HG03571 (cell line): ENCODE measurements around the gene SLC39A11.
"Not testable (repeated sequence)": the region's sequence is repeated elsewhere in the genome, so short reads cannot be mapped to it uniquely, and the experiment has no call there.

Experiments
- ATAC-seq: cut with Tn5 transposase; IDR thresholded peaks from one replicate; pipeline ENCODE4 v1.9.1; 2021; ENCODE audit not compliant: unreplicated experiment

Gene SLC39A11

DNA sequence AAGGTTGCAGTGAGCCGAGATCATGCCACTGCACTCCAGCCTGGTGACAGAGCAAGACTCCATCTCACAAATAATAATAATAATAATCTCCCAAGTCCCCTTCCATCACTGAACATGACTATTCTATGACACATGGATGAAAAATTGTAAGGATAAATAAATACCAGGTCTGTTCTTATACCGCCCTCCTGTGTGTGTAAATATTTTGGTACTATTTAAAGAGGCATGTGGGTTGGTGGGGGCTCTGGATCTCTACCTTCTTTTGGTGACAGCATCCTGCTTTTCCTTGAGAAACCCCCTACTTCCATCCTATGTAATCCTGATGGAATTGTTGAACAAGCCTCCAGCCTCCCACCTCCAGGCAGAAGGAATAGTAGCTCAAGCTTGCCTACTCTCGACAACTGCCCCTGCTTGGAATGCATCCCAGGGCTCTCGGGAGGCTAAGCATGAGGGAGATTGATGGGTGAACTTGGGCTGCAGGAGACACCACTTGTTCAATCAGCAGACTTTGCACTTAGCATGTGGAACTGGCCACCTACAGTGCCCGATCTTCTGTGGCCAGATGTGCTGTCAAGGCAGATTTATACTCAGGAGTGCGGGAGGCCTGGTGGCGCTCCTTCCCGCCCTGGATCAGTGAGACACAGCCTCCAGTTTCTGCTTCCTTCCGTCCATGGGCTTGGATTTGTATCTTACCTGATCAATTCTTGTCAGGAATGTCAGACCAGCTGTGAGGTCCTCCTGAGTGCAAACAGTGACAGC lies 287.4 kb downstream of the SLC39A11 start:
- ATAC-seq = no peak

DNA sequence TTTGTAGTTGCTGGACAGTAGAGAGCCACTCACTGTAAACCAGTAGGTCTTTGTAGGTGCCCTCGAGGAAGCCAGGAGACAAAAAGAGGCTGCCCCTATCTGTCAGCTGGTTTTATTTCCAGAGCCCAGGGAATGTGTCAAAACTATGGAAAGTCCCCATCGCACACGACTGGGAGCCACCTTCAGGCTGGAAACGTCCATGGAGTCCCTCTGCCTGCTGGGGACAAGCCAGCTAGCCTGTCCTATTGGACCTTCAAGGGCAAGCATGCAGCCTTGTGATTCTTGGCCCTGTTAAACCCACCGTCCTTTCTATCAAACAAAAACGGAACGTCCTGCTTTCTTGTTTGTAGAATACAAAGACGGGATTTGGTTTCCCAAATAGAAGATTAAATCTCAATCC lies 289.8 kb downstream of the SLC39A11 start:
- no peak for ATAC-seq

DNA sequence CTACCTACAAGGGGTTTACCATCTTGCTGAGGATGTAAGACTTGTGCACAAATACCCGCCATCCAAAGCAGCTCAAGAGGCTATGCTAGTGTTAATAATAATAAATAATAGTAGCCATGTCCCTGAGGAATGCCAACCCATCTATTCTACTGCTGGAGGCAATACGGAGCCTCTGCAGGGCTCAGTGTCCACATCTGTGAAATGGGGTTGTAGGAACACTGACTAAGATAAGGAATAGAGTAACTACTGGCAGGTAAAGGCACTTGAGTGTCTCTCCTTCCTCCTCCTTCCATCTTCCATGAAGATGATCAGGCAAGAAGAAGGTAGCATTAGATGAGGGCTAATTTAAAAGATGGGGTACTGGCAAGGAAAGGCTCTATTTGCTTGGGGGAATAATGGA lies 295.3 kb downstream of the SLC39A11 start:
- ATAC-seq = no peak

DNA sequence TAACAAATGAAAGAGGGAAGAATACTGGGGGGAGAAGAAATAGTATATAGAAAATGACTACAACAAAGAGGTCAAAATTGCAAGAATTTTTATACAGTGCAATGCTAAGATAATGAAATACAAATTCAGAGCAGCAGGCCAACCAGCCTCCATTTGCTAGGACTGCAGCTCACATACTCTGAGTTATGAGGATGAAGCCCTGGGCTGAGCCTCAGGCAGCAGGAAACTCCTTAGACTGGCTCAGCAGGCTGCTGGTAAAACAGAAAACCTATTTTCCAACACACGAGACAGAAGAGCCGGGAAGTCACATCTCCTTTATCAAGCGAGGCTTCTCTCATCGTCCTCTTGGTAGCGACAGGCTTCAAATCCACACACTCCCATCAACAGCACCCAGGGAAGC lies 296.5 kb downstream of the SLC39A11 start:
- ATAC-seq = no peak

DNA sequence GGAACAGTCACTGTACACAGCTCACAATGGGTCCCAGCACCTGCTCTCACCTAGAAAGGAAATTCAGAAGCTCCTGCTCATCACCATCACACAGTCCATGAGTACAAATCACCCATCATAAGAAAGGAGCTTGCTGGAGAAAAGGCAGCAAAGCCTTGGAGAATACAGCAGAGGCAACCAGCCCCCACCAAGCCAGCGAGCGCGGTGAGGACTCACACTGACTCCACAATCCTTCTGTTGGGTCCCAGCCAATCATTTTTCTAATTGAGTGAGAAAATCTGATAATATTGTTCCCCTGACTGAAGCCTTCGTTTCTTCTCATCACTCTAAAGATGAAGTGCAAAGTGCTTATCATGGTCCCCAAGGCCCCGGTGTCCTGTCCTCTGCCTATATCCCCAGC lies 298.3 kb downstream of the SLC39A11 start:
- no peak for ATAC-seq

DNA sequence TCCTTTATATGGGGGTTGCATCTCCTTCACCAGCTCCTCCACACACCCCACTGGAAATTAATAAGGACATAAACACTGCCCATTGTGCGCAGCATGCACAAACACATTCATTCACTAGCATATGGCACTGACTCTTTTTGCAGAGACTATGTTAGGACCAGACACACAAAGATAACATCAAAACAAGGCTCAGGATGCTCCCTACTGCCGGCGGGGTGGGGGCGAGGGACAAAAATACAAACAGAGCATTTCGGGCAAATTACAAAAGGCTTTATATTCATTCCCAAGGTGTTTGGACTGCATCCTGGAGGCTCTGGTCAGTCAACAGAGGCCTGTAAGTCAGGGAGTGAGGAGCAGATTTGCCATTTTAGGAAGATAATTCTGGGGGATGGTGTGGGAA lies 299.7 kb downstream of the SLC39A11 start:
- no peak for ATAC-seq

DNA sequence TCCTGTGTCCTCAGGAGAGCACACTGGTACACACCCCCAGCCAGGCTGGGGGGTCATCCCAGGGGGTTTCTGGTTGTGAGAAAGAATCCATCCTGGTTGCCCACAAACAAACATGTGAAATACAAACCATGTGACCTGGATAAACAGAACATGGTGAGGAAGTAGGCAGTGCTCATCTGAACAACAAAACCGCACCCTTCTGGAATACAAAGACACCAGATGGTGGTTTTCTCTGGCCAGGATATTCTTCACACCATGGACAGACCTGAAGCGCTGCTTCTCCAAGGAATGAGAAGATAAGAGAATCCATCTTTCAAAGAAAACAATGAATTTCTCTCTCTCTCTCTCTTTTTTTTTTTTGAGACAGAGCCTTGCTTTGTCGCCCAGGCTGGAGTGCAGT lies 302.3 kb downstream of the SLC39A11 start:
- no peak for ATAC-seq

DNA sequence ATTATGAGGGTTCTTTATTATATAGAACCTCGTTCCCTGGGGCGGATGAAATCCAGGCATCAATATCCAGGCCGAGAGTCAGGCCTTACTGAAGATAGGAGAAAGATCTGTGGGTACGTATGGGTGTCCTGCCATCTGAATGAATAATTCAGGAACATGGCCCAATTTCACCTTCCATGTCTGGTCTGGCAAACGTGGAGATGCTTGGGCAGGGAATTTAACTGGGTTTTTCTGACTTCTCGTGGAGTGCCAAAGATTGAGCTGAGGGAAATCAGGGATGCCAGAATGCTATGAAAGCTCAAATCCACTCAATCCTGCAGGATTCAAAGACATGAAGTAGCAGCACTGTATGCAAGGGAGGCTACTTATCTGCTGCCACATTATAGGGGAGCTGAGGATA lies 302.8 kb downstream of the SLC39A11 start:
- no peak for ATAC-seq

DNA sequence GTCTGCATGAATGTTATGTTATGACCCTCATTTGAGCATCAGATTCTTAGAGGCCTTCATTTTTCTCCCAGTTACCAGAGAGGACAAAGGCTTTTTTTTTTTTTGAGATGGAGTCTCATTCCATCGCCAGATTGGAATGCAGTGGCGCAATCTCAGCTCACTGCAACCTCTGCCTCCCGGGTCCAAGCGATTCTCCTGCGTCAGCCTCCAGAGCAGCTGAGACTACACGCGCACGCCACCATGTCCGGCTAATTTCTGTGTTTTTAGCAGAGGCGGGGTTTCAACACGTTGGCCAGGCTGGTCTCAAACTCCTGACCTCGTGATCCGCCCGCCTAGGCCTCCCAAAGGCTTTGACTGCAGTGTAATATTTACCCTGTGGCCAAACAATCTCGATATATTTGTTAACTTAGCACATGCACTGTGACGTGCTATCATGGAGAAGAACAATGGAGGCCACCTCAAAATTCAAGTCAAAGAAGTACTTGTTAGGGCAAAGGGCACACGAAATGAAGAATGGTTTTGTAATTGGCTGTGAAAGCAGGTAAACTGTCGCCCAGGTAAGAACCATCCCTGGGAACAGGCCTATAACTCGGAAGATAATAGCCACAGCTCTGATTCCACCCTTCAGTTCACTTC lies 303.4 kb downstream of the SLC39A11 start:
- no peak for ATAC-seq

DNA sequence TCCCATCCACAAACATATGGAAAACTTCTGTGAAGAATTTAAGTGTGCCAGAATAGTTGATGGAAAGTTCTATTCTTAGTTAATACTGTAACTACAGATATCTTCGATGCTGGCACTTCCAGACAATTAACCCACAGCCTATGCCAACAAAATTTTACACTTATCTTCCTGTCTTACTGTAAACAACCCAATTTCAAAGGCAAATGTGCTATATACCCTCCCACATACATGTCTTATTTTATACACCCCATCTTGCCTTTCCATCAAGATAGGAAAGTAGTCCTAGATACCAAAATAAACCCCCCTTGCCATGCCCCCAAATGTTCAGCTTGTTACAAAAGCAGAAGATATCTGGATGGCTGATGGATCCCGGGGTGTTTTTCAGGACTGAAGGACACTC lies 306.3 kb downstream of the SLC39A11 start:
- no peak for ATAC-seq

DNA sequence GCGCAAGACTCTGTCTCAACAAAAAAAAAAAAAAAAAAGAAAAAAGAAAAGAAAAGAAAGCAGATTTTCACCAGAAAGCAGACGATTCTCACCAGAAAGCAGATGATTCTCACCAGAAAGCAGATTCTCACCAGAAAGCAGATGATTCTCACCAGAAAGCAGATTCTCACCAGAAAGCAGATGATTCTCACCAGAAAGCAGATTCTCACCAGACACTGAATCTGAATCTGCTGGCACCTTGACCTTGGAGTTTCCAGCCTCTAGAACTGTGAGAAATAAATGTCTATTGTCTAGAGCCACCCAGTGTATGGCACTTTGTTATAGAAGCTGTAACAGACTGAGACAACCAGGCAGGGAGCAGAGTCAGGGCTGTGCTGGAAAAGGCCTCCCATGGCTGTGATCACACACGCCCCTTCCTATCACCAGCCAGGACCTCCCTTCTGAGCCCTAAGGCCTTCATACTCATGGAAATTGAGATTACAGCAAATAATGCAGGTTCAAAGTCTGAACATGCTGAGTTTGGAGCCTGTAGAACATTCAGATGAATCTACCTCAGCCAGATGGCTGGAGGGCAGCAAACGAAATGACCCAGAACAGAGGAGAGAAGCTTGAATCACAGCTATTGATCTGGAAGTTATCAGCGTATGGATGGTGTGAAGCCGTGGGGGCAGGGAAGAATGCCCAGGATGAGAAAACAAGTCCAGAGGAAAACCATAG lies 309.3 kb downstream of the SLC39A11 start:
- no peak for ATAC-seq

DNA sequence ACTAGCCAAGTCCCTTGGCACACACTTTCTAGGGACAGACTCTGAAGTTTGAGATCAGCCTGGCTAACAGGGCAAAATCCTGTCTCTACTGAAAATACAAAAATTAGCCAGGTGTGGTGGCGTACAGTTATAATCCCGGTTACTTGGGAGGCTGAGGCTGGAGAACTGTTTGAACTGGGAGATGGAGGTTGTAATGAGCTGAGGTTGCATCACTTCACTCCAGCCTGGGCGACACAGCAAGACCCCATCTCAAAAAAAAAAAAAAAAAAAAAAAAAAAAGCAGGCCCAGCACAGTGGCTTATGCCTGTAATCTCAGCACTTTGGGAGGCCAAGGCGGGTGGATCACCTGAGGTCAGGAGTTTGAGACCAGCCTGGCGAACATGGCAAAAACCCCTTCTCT lies 310.1 kb downstream of the SLC39A11 start:
- ATAC-seq = not testable (repeated sequence)

DNA sequence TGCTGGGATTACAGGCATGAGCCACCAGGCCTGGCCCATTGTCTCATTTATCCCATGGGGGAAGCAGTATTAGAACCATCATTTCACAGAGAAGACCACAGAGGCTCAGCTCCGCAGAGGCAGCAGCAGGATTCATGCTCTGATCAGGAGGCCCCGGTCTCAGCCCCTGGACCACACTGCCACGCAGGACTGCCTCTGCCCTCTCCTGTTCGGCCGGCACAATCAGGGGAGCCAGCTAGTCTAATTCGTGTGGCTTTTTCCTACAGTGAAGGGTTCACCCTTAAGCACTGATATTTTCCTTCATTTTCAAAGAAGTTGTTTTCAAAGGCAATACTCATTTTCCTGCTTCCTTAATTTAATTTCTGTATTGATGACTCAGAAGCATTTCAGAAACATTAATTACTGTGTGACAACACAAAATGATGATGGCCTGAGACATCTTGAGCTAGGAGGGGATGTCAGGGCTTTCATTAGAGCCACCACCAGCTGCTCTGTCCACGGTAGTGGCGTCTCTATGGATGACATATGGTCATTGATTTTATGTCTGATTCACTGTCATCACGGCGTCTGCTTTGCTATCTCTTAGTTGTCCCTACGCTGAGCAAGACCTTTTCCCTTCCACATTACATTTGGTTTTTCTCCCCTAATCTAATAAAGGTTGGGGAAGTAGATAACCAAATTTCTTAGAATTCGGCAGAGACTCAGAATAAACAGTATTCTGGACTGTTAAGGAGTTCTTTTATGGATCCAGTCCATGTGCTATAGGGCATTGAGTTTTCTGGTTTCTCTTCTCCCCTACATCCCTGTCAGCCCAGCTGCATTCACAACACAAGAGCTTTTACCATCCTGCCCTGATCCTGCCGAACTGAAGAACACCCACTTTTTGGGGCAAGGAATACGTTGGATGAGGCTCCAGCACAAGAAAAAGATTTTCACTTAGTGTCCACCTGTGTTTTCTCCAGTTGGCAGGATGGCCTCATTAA lies 314.0 kb downstream of the SLC39A11 start:
- no peak for ATAC-seq

DNA sequence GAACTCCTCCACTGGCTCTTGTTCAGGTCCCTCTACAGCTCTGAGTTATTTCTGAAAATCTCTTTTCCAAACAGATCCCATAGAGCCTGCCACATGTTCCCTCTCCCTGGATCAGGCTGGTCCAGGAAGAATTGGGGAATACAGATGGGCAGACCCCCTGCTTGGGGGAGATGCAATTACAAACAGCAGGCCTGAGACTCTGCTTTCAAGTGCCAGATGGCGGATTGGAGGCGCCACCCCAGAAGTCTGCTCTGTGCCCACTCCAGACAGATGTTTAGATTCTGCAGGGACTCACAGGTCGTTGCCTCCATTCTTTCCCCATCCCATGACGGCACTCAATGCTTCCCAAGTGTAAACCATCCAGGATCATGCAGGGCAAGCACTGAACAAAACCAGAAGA lies 316.6 kb downstream of the SLC39A11 start:
- no peak for ATAC-seq

DNA sequence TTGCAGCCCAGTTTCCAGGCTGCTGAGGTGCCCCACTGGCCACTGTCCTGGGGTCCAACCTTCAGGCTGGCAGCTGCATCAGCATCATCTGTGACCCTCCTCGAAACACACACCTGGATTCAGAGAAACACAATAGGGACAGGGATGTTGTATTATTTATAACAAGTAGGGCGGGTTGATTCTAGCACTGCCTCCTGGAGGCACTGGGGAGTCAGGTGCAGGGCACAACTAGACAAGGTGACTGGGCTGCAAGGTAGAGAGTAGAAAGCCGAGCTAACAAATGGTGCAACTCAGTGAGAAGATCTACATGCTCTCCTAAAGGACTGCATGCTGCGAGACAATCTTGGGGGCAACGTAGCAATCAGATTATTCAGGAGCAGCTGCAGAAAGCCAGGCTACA lies 317.3 kb downstream of the SLC39A11 start:
- no peak for ATAC-seq

DNA sequence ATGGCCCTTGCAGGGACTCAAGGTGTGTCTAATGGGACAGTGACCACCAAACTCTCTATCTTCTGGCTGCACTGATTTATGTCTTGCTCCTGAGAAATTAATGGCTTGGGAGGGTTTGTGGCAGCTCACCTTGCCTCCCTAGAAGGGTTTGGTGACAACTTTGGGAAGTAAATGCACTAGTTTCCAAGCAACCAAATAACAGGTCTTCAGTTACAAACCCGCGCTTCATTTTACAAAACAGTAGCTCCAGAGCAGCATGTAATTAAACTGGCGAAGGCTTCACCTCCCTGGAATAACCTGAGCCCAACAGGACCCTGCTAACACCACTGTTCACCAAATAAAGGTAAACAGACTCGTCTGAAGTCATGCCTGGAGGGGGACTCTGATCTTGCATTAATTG lies 318.3 kb downstream of the SLC39A11 start:
- no peak for ATAC-seq

DNA sequence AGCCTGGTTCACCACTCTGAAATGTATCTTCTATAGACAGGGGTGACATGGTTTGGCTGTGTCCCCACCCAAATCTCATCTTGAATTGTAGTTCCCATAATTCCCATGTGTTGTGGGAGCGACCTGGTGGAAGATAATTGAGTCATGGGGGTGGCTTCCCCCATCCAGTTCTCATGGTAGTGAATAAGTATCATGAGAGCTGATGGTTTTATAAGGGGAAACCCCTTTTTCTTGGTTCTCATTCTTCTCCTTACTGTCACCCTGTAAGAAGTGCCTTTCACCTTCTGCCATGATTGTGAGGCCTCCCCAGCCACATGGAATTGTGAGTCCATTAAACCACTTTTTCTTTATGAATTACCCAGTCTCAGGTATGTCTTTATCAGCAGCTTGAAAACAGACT lies 319.3 kb downstream of the SLC39A11 start:
- not testable (repeated sequence) for ATAC-seq

DNA sequence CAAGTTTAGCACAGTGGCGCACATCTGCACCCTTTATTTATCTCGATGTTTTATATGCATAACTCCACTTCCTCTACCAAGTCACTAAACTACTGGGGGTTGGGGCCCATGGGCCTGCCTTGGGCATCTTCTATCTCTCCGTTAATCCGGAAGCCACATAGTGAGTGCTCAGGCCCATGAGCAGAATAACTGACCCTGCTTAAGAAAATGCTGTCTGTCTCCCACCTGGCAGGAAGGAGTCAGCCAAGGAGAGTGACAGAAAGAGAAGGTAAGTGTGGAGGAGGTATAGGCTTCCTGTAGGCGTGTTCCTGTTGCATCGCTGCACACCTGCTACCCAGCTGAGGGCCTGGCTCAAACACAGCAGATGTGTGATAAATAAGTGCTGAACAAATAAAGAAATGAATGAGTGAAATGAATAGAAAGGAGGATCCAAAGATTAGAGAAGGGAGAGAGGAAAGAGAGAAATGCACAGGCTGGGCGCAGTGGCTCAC lies 320.1 kb downstream of the SLC39A11 start:
- no peak for ATAC-seq

DNA sequence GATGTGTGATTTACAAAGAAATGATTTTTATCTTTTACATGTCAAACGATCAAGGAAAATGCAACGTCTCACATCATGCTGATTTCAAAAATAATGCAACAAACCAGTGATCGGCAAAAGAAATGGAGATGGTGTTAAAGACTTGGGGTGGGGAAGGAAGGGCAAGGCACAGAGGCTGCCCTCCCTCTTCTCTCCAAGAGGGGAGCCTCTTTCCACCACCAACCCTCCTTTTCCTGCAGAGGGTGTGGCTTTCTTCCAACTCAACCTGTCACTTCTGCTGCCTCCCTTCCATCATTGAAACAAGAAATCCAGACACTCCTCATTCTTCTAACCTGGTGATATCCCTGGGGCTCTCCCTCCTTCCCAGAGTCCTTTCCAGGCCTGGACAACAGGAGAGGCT lies 320.8 kb downstream of the SLC39A11 start:
- ATAC-seq = no peak

DNA sequence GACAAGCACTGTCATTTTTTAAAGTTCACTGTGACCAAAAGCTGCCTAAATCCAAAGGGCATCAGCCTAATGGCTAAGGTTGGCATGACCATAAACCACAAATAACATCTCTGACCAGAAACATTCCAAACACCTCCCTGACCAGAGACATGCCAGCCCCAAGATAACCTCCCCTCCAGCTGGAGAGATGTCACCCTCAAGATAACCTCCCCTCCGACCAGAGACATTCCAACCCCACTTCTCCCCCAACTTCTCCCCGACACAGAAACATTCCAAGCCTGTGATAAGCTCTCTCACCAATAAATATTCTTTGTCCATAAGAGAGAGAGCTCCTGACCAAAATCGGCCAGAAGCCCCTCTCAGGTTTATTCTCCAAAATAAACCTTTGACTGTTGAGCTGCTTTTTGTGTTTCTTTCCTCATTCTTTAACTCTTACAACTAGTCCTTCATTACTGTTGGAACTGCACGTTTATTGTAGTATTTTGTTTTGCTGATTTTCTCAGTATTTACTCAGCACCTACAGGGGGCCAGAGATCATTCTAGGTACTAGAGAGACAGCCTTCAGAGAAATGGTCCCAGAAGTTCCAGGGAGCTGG lies 325.6 kb downstream of the SLC39A11 start:
- ATAC-seq = no peak
